MM.1S (cell line): Measurements from ENCODE around the gene MTCL1.

Experiments
- DNase-seq: peaks from one replicate; pipeline ENCODE4 v3.0.0-alpha.2; 2015
- H2AFZ ChIP-seq: fragments of 300-600 bp; sonication (generic); 2 replicates; pipeline ENCODE4 v1.6.0; 2016; ENCODE audit warnings: antibody characterized with exemption, low read length
- H3F3A ChIP-seq: fragments of 300-600 bp; sonication (generic); 2 replicates; pipeline ENCODE4 v1.6.1; 2016; ENCODE audit warnings: mild to moderate bottlenecking, antibody characterized with exemption, low read length, moderate library complexity, mixed read lengths; ENCODE audit not compliant: insufficient read depth
- H3K27ac ChIP-seq: fragments of 300-600 bp; sonication (generic); 2 replicates; pipeline ENCODE4 v1.5.1; 2016; ENCODE audit warnings: mild to moderate bottlenecking, low read length
- H3K27me3 ChIP-seq: fragments of 300-600 bp; sonication (generic); replicated peaks from 2 replicates; pipeline ENCODE4 v1.6.0; 2016; ENCODE audit warnings: low read length; ENCODE audit not compliant: insufficient read depth
- H3K36me3 ChIP-seq: fragments of 300-600 bp; sonication (generic); replicated peaks from 2 replicates; pipeline ENCODE4 v1.6.1; 2016; ENCODE audit warnings: mild to moderate bottlenecking, low read length, mixed read lengths; ENCODE audit not compliant: insufficient read depth
- H3K4me1 ChIP-seq: fragments of 300-600 bp; sonication (generic); 2 replicates; pipeline ENCODE4 v1.6.1; 2016; ENCODE audit warnings: low read length, mixed read lengths
- H3K4me2 ChIP-seq: fragments of 300-600 bp; sonication (generic); 2 replicates; pipeline ENCODE4 v1.6.0; 2016; ENCODE audit warnings: low read depth, low read length
- H3K4me3 ChIP-seq: fragments of 300-600 bp; sonication (generic); 2 replicates; pipeline ENCODE4 v1.5.1; 2016; ENCODE audit warnings: low read length, mixed read lengths
- H3K79me2 ChIP-seq: fragments of 300-600 bp; sonication (generic); 2 replicates; pipeline ENCODE4 v1.6.1; 2016; ENCODE audit warnings: mixed run types, low read length, mixed read lengths
- H3K9ac ChIP-seq: fragments of 300-600 bp; sonication (generic); 2 replicates; pipeline ENCODE4 v1.6.1; 2016; ENCODE audit warnings: low read length, mixed read lengths
- H3K9me2 ChIP-seq: fragments of 300-600 bp; sonication (generic); replicated peaks from 2 replicates; pipeline ENCODE4 v1.6.1; 2016; ENCODE audit warnings: mild to moderate bottlenecking, low read length, mixed read lengths; ENCODE audit not compliant: insufficient read depth
- H3K9me3 ChIP-seq: fragments of 300-600 bp; sonication (generic); replicated peaks from 2 replicates; pipeline ENCODE4 v1.6.1; 2016; ENCODE audit warnings: mild to moderate bottlenecking, low read length, mixed read lengths; ENCODE audit not compliant: insufficient read depth
- H4K20me1 ChIP-seq: fragments of 300-600 bp; sonication (generic); 2 replicates; pipeline ENCODE4 v1.6.1; 2016; ENCODE audit warnings: mild to moderate bottlenecking, low read length, moderate library complexity, mixed read lengths; ENCODE audit not compliant: insufficient read depth
- EZH2 ChIP-seq: fragments of 300-600 bp; sonication (generic); optimal IDR thresholded peaks from 2 replicates; pipeline ENCODE3; 2017; ENCODE audit warnings: low read depth, mild to moderate bottlenecking, antibody characterized with exemption, low read length, mixed read lengths
- EZH2phosphoT487 ChIP-seq: fragments of 300-600 bp; sonication (generic); IDR thresholded peaks from 2 replicates; pipeline ENCODE4 v1.6.1; 2018; ENCODE audit warnings: antibody characterized with exemption, low read length
- TF ChIP-seq, protein P1 (sequence below): fragments of 300-600 bp; sonication (generic); IDR thresholded peaks from 2 replicates; pipeline ENCODE4 v1.5.1; 2016; ENCODE audit warnings: antibody characterized with exemption, low read length, mixed read lengths

The MTCL1 gene

DNA sequence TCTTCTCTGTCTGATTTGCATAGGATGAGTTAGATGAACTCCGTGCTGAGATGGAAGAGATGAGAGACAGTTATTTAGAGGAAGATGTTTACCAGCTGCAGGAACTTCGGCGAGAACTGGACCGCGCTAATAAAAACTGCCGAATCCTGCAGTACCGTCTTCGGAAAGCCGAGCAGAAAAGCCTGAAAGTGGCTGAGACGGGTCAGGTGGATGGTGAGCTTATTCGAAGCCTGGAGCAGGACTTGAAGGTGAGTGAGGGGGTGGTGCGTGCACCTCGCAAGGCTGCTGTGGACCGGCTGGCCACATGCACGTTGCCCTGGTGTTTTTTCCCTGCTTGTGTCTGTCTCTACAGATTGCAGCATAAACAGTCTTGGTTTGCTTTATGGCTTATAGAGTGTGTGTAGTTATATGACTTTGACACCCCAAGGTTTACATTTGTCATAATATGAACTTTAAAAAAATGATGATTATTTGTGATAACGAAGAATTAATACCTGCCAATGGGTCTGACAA lies 13.1 kb downstream of the MTCL1 start:
- no peaks in the 10 kb centered on the region; the same call in 1 of the 2 replicates for H3F3A ChIP-seq
- no peaks in the 10 kb centered on the region; the same call in none of the 2 replicates for H3K36me3 ChIP-seq
- H3K79me2 ChIP-seq: peaks cover 84% of the 10 kb centered on the region
- H3K27ac ChIP-seq: no peak overlapping the region
- no peaks in the 10 kb centered on the region for H4K20me1 ChIP-seq
- H2AFZ ChIP-seq: no peak overlapping the region
- H3K4me1 ChIP-seq: no peaks in the 10 kb centered on the region
- H3K4me3 ChIP-seq: no peak overlapping the region
- no peak for DNase-seq
- no peak overlapping the region for H3K4me2 ChIP-seq
- TF ChIP-seq EZH2phosphoT487 (no peak), EZH2 (no peak)
- TF ChIP-seq, protein P1, sequence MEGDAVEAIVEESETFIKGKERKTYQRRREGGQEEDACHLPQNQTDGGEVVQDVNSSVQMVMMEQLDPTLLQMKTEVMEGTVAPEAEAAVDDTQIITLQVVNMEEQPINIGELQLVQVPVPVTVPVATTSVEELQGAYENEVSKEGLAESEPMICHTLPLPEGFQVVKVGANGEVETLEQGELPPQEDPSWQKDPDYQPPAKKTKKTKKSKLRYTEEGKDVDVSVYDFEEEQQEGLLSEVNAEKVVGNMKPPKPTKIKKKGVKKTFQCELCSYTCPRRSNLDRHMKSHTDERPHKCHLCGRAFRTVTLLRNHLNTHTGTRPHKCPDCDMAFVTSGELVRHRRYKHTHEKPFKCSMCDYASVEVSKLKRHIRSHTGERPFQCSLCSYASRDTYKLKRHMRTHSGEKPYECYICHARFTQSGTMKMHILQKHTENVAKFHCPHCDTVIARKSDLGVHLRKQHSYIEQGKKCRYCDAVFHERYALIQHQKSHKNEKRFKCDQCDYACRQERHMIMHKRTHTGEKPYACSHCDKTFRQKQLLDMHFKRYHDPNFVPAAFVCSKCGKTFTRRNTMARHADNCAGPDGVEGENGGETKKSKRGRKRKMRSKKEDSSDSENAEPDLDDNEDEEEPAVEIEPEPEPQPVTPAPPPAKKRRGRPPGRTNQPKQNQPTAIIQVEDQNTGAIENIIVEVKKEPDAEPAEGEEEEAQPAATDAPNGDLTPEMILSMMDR: no peak
- no peaks in the 10 kb centered on the region for H3K27me3 ChIP-seq
- no peak overlapping the region for H3K9ac ChIP-seq
- H3K9me2 ChIP-seq: no peaks in the 10 kb centered on the region
- no peaks in the 10 kb centered on the region for H3K9me3 ChIP-seq

DNA sequence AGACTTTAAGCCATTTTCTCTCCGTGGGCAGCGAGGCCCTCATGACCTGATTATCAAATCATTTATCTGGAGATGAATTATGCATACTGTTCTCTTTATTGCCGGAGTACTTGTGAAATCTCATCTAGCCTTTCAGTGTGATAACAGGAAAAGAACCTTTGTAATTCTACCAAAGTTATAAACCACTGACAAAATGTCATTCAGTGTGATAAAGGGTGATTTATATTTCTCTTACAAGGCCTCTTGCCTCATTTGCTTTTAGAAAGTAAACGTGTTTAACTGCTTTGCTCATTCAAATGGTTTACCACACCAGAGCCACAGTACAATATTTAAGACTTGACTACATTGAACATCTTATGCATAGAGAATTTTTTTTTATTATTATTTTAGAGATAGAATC lies 13.8 kb downstream of the MTCL1 start:
- DNase-seq: no peak
- no peaks in the 10 kb centered on the region for H3K4me1 ChIP-seq
- TF ChIP-seq, protein P1: no peak
- TF ChIP-seq EZH2 (no peak), EZH2phosphoT487 (no peak)
- H3F3A ChIP-seq: no peaks in the 10 kb centered on the region; the same call in 1 of the 2 replicates
- no peak overlapping the region for H2AFZ ChIP-seq
- no peak overlapping the region for H3K27ac ChIP-seq
- H3K4me3 ChIP-seq: no peak overlapping the region
- no peaks in the 10 kb centered on the region for H3K27me3 ChIP-seq
- no peak overlapping the region for H3K4me2 ChIP-seq
- H3K79me2 ChIP-seq: peaks cover 80% of the 10 kb centered on the region
- no peaks in the 10 kb centered on the region; the same call in none of the 2 replicates for H3K36me3 ChIP-seq
- no peak overlapping the region for H3K9ac ChIP-seq
- no peaks in the 10 kb centered on the region for H3K9me3 ChIP-seq
- no peaks in the 10 kb centered on the region for H4K20me1 ChIP-seq
- H3K9me2 ChIP-seq: no peaks in the 10 kb centered on the region

DNA sequence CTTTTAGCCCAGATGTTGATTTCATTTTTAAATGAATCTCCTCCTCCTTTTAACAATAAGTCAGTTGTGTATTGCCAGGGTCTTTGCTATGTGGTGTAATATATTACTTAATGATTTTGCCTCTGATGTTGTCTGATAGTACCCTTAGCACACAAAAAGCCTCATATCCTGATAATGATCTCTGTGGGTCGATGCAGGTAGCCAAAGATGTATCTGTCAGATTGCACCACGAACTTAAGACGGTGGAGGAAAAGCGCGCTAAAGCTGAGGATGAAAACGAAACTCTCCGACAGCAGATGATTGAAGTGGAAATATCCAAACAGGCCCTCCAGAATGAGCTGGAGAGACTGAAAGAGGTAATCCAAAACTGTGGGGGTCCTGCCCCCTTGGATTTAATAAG lies 14.8 kb downstream of the MTCL1 start:
- H2AFZ ChIP-seq: no peak overlapping the region
- H3K27me3 ChIP-seq: no peaks in the 10 kb centered on the region
- peaks cover 74% of the 10 kb centered on the region for H3K79me2 ChIP-seq
- no peak overlapping the region for H3K4me2 ChIP-seq
- no peak for TF ChIP-seq EZH2phosphoT487
- TF ChIP-seq EZH2: no peak
- no peak for DNase-seq
- H3K9me3 ChIP-seq: no peaks in the 10 kb centered on the region
- no peaks in the 10 kb centered on the region for H4K20me1 ChIP-seq
- H3K27ac ChIP-seq: no peak overlapping the region
- no peaks in the 10 kb centered on the region for H3K4me1 ChIP-seq
- no peak overlapping the region for H3K9ac ChIP-seq
- no peaks in the 10 kb centered on the region; the same call in none of the 2 replicates for H3K36me3 ChIP-seq
- H3K4me3 ChIP-seq: no peak overlapping the region
- no peaks in the 10 kb centered on the region for H3K9me2 ChIP-seq
- no peaks in the 10 kb centered on the region; the same call in 1 of the 2 replicates for H3F3A ChIP-seq

DNA sequence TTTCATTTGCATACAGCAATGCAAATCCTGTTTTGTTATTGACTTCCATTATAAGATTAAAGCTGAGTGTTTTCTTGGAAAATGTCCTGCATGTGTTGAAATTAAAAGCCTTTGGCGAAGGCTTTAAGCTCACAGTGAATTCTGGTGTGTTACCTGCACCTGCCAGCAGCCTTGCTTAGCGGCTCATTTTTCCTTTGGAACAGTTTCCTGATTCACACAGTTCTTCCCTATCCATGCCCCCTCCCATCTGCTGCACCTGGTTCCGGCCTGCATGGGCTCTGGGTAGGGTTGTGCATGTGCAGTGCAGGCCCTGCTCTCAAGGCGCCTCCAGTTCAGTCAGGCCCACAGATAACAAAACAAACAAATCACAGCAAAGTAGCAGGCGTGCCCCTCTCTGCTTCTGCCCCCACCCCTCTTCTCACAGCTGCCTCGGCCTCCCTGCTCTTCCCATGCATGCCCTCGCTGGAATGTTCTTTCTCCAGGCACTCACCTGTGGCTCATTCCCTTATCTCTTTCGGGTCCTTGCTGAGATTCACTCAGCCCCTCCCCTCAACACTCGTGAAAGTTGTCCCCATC lies 15.8 kb downstream of the MTCL1 start:
- Histone ChIP-seq H3K27ac (no peak overlapping the region), H3K9me2 (no peaks in the 10 kb centered on the region), H3K36me3 (no peaks in the 10 kb centered on the region; the same call in none of the 2 replicates), H2AFZ (no peak overlapping the region), H3K9me3 (no peaks in the 10 kb centered on the region), H3F3A (no peaks in the 10 kb centered on the region; the same call in 1 of the 2 replicates), H4K20me1 (no peaks in the 10 kb centered on the region), H3K9ac (no peak overlapping the region), H3K27me3 (no peaks in the 10 kb centered on the region), H3K4me3 (no peak overlapping the region), H3K79me2 (peaks cover 66% of the 10 kb centered on the region), H3K4me1 (no peaks in the 10 kb centered on the region), H3K4me2 (no peak overlapping the region)
- TF ChIP-seq EZH2phosphoT487: no peak
- TF ChIP-seq EZH2: no peak
- TF ChIP-seq, protein P1: no peak
- no peak for DNase-seq
